ENCODE results near the gene FAM120B. TPM values are rescaled to one million over a fixed set of nuclear protein-coding genes. Genes with fewer than 3 reads are reported as not detected.
A peak's percentile ranks its signal among the peaks of the same experiment; 100 is the strongest.

FAM120B gene
- total and polyA plus RNA-seq, 5 experiments from 2014 or later = 16.4 to 52.4 (median 34.7) TPM

- Mint-ChIP-seq H3K4me3 (no peak overlapping the region), H3K27ac (no peak overlapping the region), H3K4me1 (peaks cover 4 to 17% (median 8%) of the 10 kb centered on the region in 4 donors), H3K9me3 (no peaks in the 10 kb centered on the region), H3K36me3 (no peaks in the 10 kb centered on the region), H3K27me3 (peaks cover 0 to 4% (median 0%) of the 10 kb centered on the region in 5 donors)
- POLR2A ChIA-PET = no interaction called here
- ATAC-seq = no peak
- no peak for DNase-seq
Measured at GRCh38 chr6:170266061-170266825, 40.3 kb upstream of the FAM120B start.

DNA sequence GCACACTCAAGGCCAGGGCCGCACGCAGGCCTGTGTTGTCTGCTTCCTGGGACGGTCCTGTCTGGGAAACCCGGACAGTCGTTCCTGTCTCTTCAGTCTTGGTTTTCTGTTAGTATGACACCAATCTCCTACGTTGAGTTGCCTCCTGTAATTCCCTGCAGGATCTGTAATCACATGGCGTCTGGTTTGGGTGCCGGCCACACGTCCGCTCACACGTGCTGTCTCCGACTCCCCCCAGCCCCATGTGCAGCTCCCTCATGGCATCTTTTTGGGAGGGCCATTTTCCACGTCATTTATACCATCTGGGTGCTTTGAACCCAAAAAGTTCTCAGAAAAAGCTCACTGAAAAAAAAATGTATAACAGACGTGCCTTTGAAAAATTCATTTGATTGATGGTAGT, 38.9 kb upstream of the FAM120B start:
- peaks cover 0 to 7% (median 0%) of the 10 kb centered on the region in 9 donors for H3K9me3 Mint-ChIP-seq
- peaks cover 0 to 2% (median 0%) of the 10 kb centered on the region in 5 donors for H3K27me3 Mint-ChIP-seq

GRCh38 chr6:170268216-170269129, 38.1 kb upstream of the FAM120B start:
- Mint-ChIP-seq H3K4me1 (peaks cover 16 to 32% (median 26%) of the 10 kb centered on the region in 4 donors), H3K36me3 (peaks cover 0 to 2% (median 0%) of the 10 kb centered on the region in 3 donors), H3K27me3 (no peaks in the 10 kb centered on the region), H3K27ac (no peak overlapping the region), H3K4me3 (peak overlapping the region in 1 of 10 donors; percentile 41), H3K9me3 (peaks cover 0 to 8% (median 0%) of the 10 kb centered on the region in 9 donors)
- POLR2A ChIA-PET = interaction anchor here (0.6 kb wide), 1 partner anchor 25 kb away, joined by 9 read pairs; no protein-coding TSS in a partner anchor
- DNase-seq (no peak), ATAC-seq (no peak)

More for the DNA sequence above, 38.9 kb upstream of the FAM120B start:
- DNase-seq (no peak), ATAC-seq (no peak)
- Mint-ChIP-seq H3K4me1 (peaks cover 18 to 30% (median 21%) of the 10 kb centered on the region in 4 donors), H3K27ac (no peak overlapping the region), H3K4me3 (no peak overlapping the region), H3K36me3 (peaks cover 0 to 2% (median 0%) of the 10 kb centered on the region in 3 donors)
- POLR2A ChIA-PET = no interaction called here

GRCh38 chr6:170269151-170269845, 37.3 kb upstream of the FAM120B start:
- H3K27me3 Mint-ChIP-seq = no peaks in the 10 kb centered on the region
- peak overlapping the region in 1 of 10 donors; percentile 2 for H3K4me3 Mint-ChIP-seq
- H3K27ac Mint-ChIP-seq = peak overlapping the region in 2 of 10 donors; percentile 36 to 53
- POLR2A ChIA-PET = interaction anchor here (0.6 to 1.5 kb wide), 3 partner anchors 9 to 24 kb away, joined by 3 to 9 read pairs (median 4); partner anchors contain the start of gene DLL1
- no peak for ATAC-seq
- H3K36me3 Mint-ChIP-seq = peaks cover 0 to 11% (median 0%) of the 10 kb centered on the region in 3 donors
- peaks cover 17 to 39% (median 30%) of the 10 kb centered on the region in 4 donors for H3K4me1 Mint-ChIP-seq
- DNase-seq = no peak
- H3K9me3 Mint-ChIP-seq = peaks cover 0 to 16% (median 4%) of the 10 kb centered on the region in 9 donors

- no peak for DNase-seq
- H3K27ac Mint-ChIP-seq = peak overlapping the region in 2 of 10 donors; percentile 56 to 79
- H3K36me3 Mint-ChIP-seq = peaks cover 0 to 15% (median 0%) of the 10 kb centered on the region in 3 donors
- H3K27me3 Mint-ChIP-seq = no peaks in the 10 kb centered on the region
- H3K9me3 Mint-ChIP-seq = peaks cover 0 to 22% (median 4%) of the 10 kb centered on the region in 9 donors
- H3K4me1 Mint-ChIP-seq = peaks cover 17 to 40% (median 30%) of the 10 kb centered on the region in 4 donors
- ATAC-seq = no peak
- POLR2A ChIA-PET = interaction anchor here (1.1 to 1.5 kb wide), 2 partner anchors 9 to 22 kb away, joined by 3 to 4 read pairs; partner anchors contain the start of gene DLL1
- peak overlapping the region in 6 of 10 donors; percentile 18 to 63 (median 40) for H3K4me3 Mint-ChIP-seq
Measured at GRCh38 chr6:170269846-170270541, 36.6 kb upstream of the FAM120B start.

DNA sequence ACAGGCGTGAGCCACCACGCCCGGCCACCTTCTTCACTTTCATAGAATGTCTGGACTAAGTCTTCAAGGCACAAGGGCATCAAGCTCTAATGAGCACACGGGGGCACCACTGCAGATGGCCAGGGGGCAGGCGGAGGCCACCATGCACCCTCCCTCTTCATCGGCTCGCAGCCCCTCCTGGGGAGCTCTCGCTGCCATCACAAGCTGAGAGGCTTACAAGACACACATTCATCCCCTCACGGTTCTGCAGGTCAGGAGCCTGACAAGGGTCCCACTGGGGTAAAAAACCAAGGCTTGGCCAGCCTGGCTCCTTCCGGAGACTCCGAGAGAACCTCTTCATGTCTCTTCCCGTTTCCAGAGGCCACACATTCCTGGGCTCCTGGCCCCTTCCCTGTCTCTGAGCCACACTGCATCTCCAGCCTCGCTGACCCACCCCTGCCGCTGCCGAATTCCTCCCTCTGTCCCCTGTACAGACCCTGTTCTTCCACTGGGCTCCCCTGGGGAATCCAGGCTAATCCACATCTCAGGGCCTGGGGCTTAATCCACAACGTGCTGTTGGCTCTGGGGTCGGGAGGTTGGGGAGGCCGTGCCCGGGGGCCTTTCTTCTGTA, 35.5 kb upstream of the FAM120B start:
- no peak for DNase-seq
- H3K27me3 Mint-ChIP-seq = no peaks in the 10 kb centered on the region
- peaks cover 0 to 31% (median 4%) of the 10 kb centered on the region in 9 donors for H3K9me3 Mint-ChIP-seq
- no peak for ATAC-seq
- peak overlapping the region; percentile 37 to 98 (median 94) for H3K27ac Mint-ChIP-seq
- peak overlapping the region; percentile 82 to 94 (median 90) for H3K4me3 Mint-ChIP-seq
- H3K4me1 Mint-ChIP-seq = peaks cover 17 to 40% (median 29%) of the 10 kb centered on the region in 4 donors
- POLR2A ChIA-PET = interaction anchor here (1.3 to 4.0 kb wide), 8 partner anchors 8 to 123 kb away, joined by 3 to 61 read pairs (median 8); partner anchors contain the start of genes DLL1 and FAM120B
- H3K36me3 Mint-ChIP-seq = peaks cover 0 to 17% (median 0%) of the 10 kb centered on the region in 3 donors

DNA sequence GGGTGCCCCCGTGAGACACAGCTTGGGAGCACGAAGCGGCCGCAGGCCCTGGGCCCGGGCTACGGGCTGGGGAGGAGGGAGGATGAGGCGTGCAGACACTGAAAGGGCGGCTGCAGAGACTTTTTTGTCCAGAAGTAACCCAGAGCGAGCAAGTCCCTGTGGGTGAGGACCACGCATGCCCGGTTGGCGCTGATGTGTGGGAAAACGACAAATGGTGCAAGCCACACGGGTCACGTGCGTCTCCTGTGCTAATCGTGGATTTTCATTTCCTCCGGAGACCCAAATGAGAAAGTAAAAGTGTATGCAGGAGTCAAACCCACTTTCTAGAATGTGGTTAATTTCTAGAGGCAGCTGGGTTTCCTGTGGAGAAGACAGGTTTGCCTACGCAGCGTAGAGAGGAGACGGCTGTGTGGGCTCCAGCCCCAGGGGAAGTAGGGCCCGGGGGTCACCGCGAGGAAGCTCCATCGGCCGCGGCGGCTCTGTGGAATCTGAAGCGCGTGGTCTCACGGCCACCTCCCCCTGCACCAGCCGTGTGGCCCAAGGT, 34.7 kb upstream of the FAM120B start:
- Mint-ChIP-seq H3K27me3 (no peaks in the 10 kb centered on the region), H3K27ac (peak overlapping the region; percentile 89 to 98 (median 96)), H3K4me1 (peaks cover 17 to 41% (median 27%) of the 10 kb centered on the region in 4 donors), H3K9me3 (peaks cover 0 to 34% (median 4%) of the 10 kb centered on the region in 9 donors), H3K36me3 (peaks cover 0 to 17% (median 0%) of the 10 kb centered on the region in 3 donors), H3K4me3 (peak overlapping the region; percentile 82 to 94 (median 90))
- ATAC-seq = peak; percentile 91
- POLR2A ChIA-PET = interaction anchor here (0.7 to 4.0 kb wide), 13 partner anchors 9 to 482 kb away, joined by 3 to 61 read pairs (median 4); partner anchors contain the start of genes DLL1, FAM120B and PSMB1
- peak; percentile 56 to 92 (median 80) for DNase-seq

DNA sequence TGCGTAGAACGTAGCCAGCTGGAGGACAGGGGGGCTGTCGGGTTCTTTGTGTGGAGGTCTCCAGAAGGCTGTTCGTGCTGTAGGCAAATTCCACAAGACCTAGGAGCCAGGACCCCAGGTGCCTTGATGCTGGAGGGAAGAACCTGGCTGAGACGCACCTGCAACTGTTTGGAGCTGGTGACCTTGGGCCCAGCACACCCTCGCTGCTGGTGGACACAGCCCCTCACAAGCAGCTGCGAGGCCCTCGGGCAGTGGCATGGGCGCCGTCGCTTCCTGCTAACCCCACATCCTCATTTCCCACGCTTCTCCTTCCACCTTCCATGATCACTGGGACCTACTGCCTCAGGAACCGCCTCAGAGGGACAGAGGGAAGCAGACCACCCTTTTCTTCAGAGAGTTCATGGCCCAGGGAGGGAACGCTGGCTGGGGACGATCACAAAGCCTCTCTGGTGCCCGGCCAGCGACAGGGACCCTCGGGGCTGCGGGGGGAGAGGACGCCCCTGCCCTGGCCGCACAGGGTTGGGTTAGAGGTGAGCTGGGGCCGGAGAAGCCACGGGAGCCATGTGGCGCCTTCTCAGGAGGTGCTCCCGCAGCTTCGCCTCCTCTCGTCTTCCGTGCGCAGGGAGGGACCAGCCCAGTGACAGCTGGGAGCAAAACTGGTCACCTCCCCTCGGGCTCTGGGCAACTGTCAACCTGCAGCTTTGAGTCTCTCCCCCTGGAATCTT, 34.1 kb upstream of the FAM120B start:
- Mint-ChIP-seq H3K9me3 (peaks cover 0 to 36% (median 4%) of the 10 kb centered on the region in 9 donors), H3K4me3 (peak overlapping the region; percentile 82 to 94 (median 90)), H3K4me1 (peaks cover 19 to 46% (median 30%) of the 10 kb centered on the region in 4 donors), H3K27me3 (peaks cover 0 to 1% (median 0%) of the 10 kb centered on the region in 5 donors), H3K27ac (peak overlapping the region; percentile 89 to 98 (median 96)), H3K36me3 (peaks cover 0 to 17% (median 0%) of the 10 kb centered on the region in 3 donors)
- ATAC-seq (no peak), DNase-seq (no peak)
- POLR2A ChIA-PET = interaction anchor here (0.6 to 4.0 kb wide), 13 partner anchors 8 to 483 kb away, joined by 3 to 61 read pairs (median 4); partner anchors contain the start of genes DLL1, FAM120B and PSMB1

GRCh38 chr6:170273191-170273590, 33.4 kb upstream of the FAM120B start:
- POLR2A ChIA-PET = interaction anchor here (0.6 to 4.0 kb wide), 3 partner anchors 16 to 147 kb away, joined by 4 to 61 read pairs (median 25); partner anchors contain the start of genes DLL1 and FAM120B
- H3K27me3 Mint-ChIP-seq = peaks cover 0 to 1% (median 0%) of the 10 kb centered on the region in 5 donors
- peaks cover 0 to 37% (median 4%) of the 10 kb centered on the region in 9 donors for H3K9me3 Mint-ChIP-seq
- H3K4me1 Mint-ChIP-seq = peaks cover 19 to 51% (median 35%) of the 10 kb centered on the region in 4 donors
- peak overlapping the region in 7 of 10 donors; percentile 28 to 97 (median 77) for H3K27ac Mint-ChIP-seq
- ATAC-seq (no peak), DNase-seq (no peak)
- peak overlapping the region in 8 of 10 donors; percentile 19 to 94 (median 90) for H3K4me3 Mint-ChIP-seq
- H3K36me3 Mint-ChIP-seq = peaks cover 0 to 17% (median 0%) of the 10 kb centered on the region in 3 donors

Measured in naive thymus-derived CD8-positive, alpha-beta T cell (primary cell).